Activated CD4-positive, alpha-beta T cell treated with anti-CD3 and anti-CD28 coated beads, Interleukin-2, amount 50 U/mL, for 24 hours (primary cell): ENCODE results near the gene MN1.

Experiments
- DNase-seq, 2 donors: peaks; one replicate each; pipeline ENCODE4 v3.0.0-alpha.2; 2020; ENCODE audit warnings: low read depth in 1 of 2, low spot score in 1 of 2

Gene MN1

GRCh38 chr22:27786291-27786932 is 15.1 kb downstream of the MN1 start:
- no peak for DNase-seq

GRCh38 chr22:27785831-27786230 is 15.7 kb downstream of the MN1 start:
- DNase-seq = no peak

- no peak for DNase-seq
These were observed 17.5 kb downstream of the MN1 start for GRCh38 chr22:27784120-27784475.

- DNase-seq = no peak
These were observed 18.0 kb downstream of the MN1 start for GRCh38 chr22:27783436-27784119.

GRCh38 chr22:27782088-27782487 is 19.5 kb downstream of the MN1 start:
- no peak for DNase-seq

- DNase-seq = no peak
These were observed 21.4 kb downstream of the MN1 start for GRCh38 chr22:27780161-27780575.

GRCh38 chr22:27779643-27780042 is 21.9 kb downstream of the MN1 start:
- DNase-seq = no peak

- no peak for DNase-seq
These were observed 23.1 kb downstream of the MN1 start for GRCh38 chr22:27778294-27779090.

- no peak for DNase-seq
These were observed 24.4 kb downstream of the MN1 start for GRCh38 chr22:27777128-27777527.

- DNase-seq = no peak
These were observed 25.0 kb downstream of the MN1 start for GRCh38 chr22:27776650-27776958.

- no peak for DNase-seq
These were observed 25.6 kb downstream of the MN1 start for GRCh38 chr22:27775758-27776649.

GRCh38 chr22:27775087-27775698 is 26.4 kb downstream of the MN1 start:
- no peak for DNase-seq

- no peak for DNase-seq
These were observed 27.4 kb downstream of the MN1 start for GRCh38 chr22:27774200-27774599.

GRCh38 chr22:27772984-27773498 is 28.5 kb downstream of the MN1 start:
- DNase-seq = no peak

- no peak for DNase-seq
These were observed 29.2 kb downstream of the MN1 start for GRCh38 chr22:27772081-27772983.

GRCh38 chr22:27771637-27772036 is 29.9 kb downstream of the MN1 start:
- no peak for DNase-seq

- no peak for DNase-seq
These were observed 32.5 kb downstream of the MN1 start for GRCh38 chr22:27769012-27769411.

- DNase-seq = no peak
These were observed 33.4 kb downstream of the MN1 start for GRCh38 chr22:27768027-27768653.

- DNase-seq = no peak
These were observed 34.9 kb downstream of the MN1 start for GRCh38 chr22:27766679-27767078.
